Esophagus (tissue), 2 donors: ENCODE data around the gene MIF4GD. TPM values are rescaled to one million over a fixed set of nuclear protein-coding genes. Genes with fewer than 3 reads are reported as not detected.
"Not testable (repeated sequence)": the region's sequence is repeated elsewhere in the genome, so short reads cannot be mapped to it uniquely, and the experiment has no call there.

Source experiments
- H3K27ac ChIP-seq, 2 donors: one replicate each; pipeline ENCODE4 v1.5.1; 2013; ENCODE audit warnings: low read depth in 2 of 2, mild to moderate bottlenecking in 2 of 2, inconsistent platforms in 1 of 2, low read length in 1 of 2, moderate library complexity in 1 of 2
- H3K27me3 ChIP-seq, 2 donors: one replicate each; pipeline ENCODE4 v1.6.1; 2013; ENCODE audit warnings: low read length in 2 of 2, control low read depth in 1 of 2, mild to moderate bottlenecking in 1 of 2; ENCODE audit not compliant: insufficient read depth in 2 of 2, control insufficient read depth in 1 of 2
- H3K36me3 ChIP-seq, 2 donors: one replicate each; pipeline ENCODE4 v1.6.1; 2013; ENCODE audit warnings: low read length in 1 of 2; ENCODE audit not compliant: control insufficient read depth in 2 of 2, insufficient read depth in 2 of 2
- H3K4me1 ChIP-seq, 2 donors: one replicate each; pipeline ENCODE4 v1.6.1; 2013; ENCODE audit warnings: low read length in 1 of 2; ENCODE audit not compliant: control insufficient read depth in 2 of 2, insufficient read depth in 2 of 2
- H3K4me3 ChIP-seq, 2 donors: one replicate each; pipeline ENCODE4 v1.5.1; 2013; ENCODE audit warnings: low read length in 2 of 2, mild to moderate bottlenecking in 2 of 2, low read depth in 1 of 2, moderate library complexity in 1 of 2
- H3K9me3 ChIP-seq, 2 donors: one replicate each; pipeline ENCODE4 v1.6.1; 2013; ENCODE audit warnings: mild to moderate bottlenecking in 2 of 2, low read depth in 1 of 2, low read length in 1 of 2, moderate library complexity in 1 of 2; ENCODE audit not compliant: control insufficient read depth in 2 of 2, insufficient read depth in 1 of 2
- WGBS, 2 donors: extraction: QIAGEN DNeasy Blood & Tissue Kit; methylation state at CpG; one replicate each; pipeline ENCODE4 v1.1.7; 2013; 5-methylcytosine and 5-hydroxymethylcytosine counted together
- polyA plus RNA-seq, 2 donors: library from polyadenylated mRNA; stranded (reverse); fragments of 200-250 nt; gene quantifications; one replicate each; pipeline ENCODE4 v1.2.3, GENCODE V29; 2013
- donor health status: healthy with polysubstance abuse.
- donor health status: Bipolar disorder and iron deficiency.

MIF4GD gene
- polyA plus RNA-seq, 2 donors: 9.3 to 23.3 TPM

DNA sequence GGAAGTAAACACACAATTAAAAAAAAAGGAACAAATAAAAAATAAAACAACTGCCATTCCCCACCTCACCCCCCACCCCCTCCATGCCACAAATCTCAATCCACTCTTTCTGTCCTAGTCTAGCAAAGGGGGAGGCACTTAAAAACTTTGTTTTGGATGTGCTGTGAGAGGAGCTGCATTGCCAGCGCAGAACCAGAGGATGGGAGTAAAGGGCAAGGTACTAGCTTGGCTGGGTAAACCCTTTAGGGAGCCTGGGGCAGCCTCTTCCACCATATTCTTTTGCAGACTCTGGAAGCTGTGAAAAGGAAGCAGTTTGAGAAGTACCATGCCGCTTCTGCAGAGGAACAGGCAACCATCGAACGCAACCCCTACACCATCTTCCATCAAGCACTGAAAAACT is 8.0 kb downstream of the MIF4GD start:
- peaks cover 7 to 24% of the 10 kb centered on the region in 2 donors for H3K36me3 ChIP-seq
- H3K4me1 ChIP-seq: peaks cover 5 to 7% of the 10 kb centered on the region in 2 donors
- H3K27ac ChIP-seq: no peak overlapping the region
- 91 to 94% methylated on average over 4 of the region's 4 CpGs for whole genome bisulfite sequencing, 2 donors
- H3K9me3 ChIP-seq: no peaks in the 10 kb centered on the region
- peak overlapping the region in 1 of 2 donors; percentile 86 for H3K4me3 ChIP-seq
- H3K27me3 ChIP-seq: no peaks in the 10 kb centered on the region

DNA sequence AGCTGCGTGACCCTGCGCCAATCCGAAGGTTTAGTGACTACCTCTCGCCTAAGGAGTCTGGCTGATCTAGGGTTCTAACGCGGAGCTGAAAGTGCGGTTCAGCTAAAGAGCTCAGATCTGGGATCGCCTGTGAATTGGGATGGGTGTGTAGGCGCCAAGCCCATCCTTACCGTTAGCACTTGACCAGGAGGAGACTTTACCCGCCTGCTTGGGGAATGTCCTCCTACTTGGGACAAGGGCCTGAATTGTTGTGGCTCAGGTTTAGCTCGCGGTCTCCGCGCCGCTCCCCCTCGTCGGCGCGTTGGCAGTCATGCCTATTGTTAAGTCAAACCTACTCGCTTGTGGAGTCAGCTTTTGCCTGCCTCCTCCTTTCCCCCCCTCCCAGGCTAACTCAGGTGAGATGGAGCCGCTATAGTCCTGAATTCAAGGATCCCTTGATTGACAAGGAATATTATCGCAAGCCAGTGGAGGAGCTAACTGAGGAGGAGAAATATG is 8.9 kb downstream of the MIF4GD start:
- WGBS, 2 donors: 1% methylated on average over 23 of the region's 23 CpGs
- Histone ChIP-seq H3K27me3 (no peaks in the 10 kb centered on the region), H3K4me1 (peaks cover 5 to 7% of the 10 kb centered on the region in 2 donors), H3K27ac (peak overlapping the region; percentile 93 to 99), H3K9me3 (no peaks in the 10 kb centered on the region), H3K4me3 (peak overlapping the region; percentile 86 to 87), H3K36me3 (peaks cover 7 to 21% of the 10 kb centered on the region in 2 donors)

DNA sequence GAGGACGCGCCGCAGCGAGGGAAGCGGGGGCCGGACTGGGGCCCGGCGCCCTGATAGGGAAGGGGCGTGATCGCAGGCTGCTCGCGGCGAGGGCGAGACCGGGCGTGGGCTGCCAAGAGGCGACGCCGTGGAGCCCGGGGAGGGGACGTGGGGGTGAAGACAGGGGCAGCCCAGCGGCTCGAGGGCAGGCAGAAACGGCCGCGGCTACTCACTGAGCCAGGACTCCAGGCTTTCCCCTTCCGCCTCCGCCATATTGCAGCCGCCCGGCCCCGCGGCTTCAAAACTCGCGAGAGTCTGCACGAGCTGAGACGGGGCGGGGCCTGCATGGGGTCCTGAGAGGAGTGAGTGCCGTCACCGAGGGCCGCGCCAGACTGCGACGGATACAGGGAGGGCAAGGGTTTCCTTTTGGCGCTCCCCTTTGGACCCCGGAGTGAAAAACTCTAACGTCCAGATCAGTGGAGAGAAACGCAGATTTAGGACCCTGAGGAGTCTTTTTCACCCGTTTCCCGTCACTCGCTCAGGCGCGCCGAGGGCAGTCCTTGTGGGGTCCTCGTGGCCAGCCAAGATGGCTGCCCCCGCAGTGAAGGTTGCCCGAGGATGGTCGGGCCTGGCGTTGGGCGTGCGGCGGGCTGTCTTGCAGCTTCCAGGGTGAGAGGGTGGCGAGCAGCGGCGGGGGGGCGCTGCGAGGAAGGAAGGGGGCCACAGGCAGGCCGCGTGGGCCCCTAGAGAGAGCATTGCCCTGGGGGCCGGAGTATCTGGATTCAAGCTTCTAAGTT is 9.5 kb downstream of the MIF4GD start, which contains the start of the genes GGA3 and MRPS7:
Gene GGA3 (minus strand): TSS at position 271 of the 776 bp plus-strand sequence. CDS start 19 bp downstream, at position 252.
Gene MRPS7 (plus strand): TSS at position 544 of the 776 bp plus-strand sequence. CDS start 22 bp downstream, at position 566.
- Histone ChIP-seq H3K4me3 (peak within 1 kb of the TSS; percentile 86 to 87), H3K27me3 (no peaks in the 10 kb centered on the region), H3K27ac (peak within 1 kb of the TSS; percentile 93 to 99), H3K9me3 (no peaks in the 10 kb centered on the region), H3K36me3 (peaks cover 7 to 15% of the 10 kb centered on the region in 2 donors), H3K4me1 (peaks cover 5 to 7% of the 10 kb centered on the region in 2 donors)
- WGBS, 2 donors: 0% methylated on average over 67 to 69 of the region's 69 CpGs

DNA sequence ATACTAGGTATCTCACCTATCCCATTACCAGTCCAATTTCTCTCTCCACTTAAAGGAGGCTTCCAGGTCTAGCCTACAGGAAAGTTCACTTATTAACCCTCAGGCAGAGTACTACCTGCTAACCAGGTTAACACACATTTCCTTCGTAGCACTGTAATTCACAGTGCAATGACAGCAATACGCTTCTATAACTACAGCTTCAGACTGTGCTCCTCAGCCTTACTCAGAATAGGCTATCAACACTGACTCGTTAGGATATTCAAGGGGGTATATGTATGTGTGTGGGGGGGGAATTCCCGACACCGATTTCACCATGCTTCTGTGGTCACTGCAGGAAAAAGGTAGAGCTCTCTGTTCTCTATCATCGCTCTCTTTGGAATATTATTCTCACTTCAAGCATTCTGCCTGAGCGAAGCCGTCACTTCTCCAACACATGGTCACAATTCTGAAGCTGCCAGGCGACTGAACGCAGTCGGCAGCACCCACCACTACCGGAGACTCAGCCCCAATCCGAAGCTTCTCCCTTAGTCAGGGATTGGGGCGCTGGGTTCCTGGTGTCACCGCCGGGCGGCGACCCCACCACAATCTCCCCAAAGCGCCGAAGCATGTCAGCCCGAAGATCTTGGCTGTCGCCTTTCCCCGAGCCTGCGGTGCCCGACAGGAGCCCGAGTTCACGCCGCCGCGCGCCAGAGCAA is 10.2 kb downstream of the MIF4GD start:
- peaks cover 7 to 11% of the 10 kb centered on the region in 2 donors for H3K36me3 ChIP-seq
- no peaks in the 10 kb centered on the region for H3K27me3 ChIP-seq
- peaks cover 5 to 7% of the 10 kb centered on the region in 2 donors for H3K4me1 ChIP-seq
- WGBS, 2 donors: 1% methylated on average over 31 of the region's 31 CpGs
- H3K4me3 ChIP-seq: peak overlapping the region; percentile 86 to 87
- peak overlapping the region; percentile 93 to 99 for H3K27ac ChIP-seq
- H3K9me3 ChIP-seq: no peaks in the 10 kb centered on the region

DNA sequence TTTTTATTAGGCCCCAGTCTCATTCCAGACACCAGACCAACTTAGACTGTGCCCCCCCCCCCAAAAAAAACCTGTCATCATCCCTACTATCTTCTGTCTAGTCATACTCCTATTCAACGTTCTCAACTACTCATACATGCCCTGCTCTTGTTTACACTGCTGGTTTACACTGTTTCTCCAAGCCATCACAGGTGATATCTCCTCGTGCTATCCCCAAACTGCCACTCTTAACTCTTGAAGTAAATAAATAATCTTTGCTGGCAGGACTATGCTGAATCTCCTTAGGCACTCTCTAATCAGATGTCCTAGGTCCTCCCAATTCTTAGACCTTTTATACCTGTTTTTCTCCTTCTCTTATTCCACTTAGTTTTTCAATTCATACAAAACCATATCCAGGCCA is 13.8 kb downstream of the MIF4GD start:
- not testable (repeated sequence) for H3K4me1 ChIP-seq, H3K27me3 ChIP-seq, H3K9me3 ChIP-seq, H3K4me3 ChIP-seq, H3K36me3 ChIP-seq, H3K27ac ChIP-seq
- WGBS, 2 donors: 28 to 46% methylated on average over 2 of the region's 2 CpGs

DNA sequence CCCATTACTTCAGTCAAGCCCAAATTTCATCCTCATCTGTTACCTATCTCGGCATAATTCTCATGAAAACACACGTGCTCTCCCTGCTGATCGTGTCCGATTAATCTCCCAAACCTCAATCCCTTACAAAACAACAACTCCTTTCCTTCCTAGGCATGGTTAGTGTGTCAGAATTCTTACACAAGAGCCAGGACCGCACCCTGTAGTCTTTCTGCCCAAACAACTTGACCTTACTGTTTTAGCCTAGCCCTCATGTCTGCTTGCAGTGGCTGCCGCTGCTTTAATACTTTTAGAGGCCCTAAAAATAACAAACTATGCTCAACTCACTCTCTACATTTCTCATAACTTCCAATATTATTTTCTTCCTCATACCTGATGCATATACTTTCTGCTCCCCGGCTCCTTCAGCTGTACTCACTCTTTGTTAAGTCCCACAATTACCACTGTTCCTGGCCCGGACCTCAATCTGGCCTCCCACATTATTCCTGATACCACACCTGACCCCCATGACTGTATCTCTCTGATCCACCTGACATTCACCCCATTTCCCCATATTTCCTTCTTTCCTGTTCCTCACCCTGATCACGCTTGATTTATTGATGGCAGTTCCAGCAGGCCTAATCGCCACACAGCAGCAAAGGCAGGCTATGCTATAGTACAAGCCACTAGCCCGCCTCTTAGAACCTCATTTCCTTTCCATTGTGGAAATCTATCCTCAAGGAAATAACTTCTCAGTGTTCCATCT is 14.9 kb downstream of the MIF4GD start:
- H3K4me1 ChIP-seq, H3K36me3 ChIP-seq, H3K4me3 ChIP-seq, H3K27me3 ChIP-seq, H3K9me3 ChIP-seq: not testable (repeated sequence)
- WGBS, 2 donors: 63 to 66% methylated on average over 9 to 11 of the region's 11 CpGs
- peak overlapping the region in 1 of 2 donors; percentile 31 for H3K27ac ChIP-seq

DNA sequence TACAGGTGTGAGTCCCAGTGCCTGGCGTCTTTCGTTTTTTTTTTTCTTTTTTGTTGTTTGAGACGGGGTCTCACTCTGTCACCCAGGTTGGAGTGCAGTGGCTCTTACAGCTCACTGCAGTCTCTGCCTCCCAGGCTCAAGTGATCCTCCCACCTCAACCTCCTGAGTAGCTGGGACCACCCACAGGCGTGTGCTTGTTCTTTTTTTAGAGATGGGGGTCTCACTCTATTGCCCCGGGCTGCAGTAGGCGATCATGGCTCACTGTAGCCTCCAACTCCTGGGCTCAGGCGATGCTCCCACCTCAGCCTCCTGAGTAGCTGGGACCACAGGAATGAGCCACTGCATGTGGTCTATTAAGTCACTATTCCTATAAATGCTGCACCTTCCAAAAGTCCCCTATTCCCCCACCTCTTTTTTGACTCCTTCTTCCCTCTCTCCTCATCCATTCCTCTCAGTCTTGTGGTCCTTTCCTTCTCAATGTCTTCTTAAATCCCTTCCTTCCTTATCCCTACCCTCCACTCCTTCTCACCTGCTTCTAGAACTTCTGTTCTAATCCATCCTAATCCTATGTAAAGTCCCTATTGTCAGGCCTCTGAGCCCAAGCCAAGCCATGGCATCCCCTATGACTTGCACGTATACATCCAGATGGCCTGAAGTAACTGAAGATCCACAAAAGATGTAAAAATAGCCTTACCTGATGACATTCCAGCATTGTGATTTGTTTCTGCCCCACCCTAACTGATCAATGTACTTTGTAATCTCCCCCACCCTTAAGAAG is 18.8 kb downstream of the MIF4GD start:
- Histone ChIP-seq H3K27ac (peak overlapping the region in 1 of 2 donors; percentile 55), H3K36me3 (no peaks in the 10 kb centered on the region), H3K4me3 (no peak overlapping the region), H3K27me3 (no peaks in the 10 kb centered on the region), H3K4me1 (peaks cover 2 to 3% of the 10 kb centered on the region in 2 donors), H3K9me3 (no peaks in the 10 kb centered on the region)
- 85% methylated on average over 8 of the region's 8 CpGs for WGBS, 2 donors

DNA sequence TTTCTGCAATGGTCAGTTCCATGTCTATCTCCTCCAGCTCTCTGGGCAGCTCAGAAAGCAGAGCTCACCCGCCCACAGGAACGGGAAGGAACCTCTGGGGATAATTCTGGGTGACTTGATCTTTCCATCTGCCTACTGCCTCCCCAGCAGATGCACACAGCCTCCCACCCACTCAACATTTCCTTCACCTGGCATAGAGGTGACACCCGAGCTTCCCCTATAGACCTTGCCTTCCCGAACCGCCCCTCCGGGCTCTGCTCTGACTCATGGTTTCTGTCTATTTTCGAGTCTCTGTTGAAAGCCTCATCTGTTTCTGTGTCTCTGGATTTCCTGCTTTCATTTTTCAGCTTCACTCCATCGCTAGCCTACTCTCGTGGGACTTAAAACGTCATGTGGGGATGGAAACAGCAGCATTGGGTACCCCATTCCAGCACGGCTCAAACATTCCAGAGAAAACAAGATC is 21.0 kb downstream of the MIF4GD start:
- no peaks in the 10 kb centered on the region for H3K9me3 ChIP-seq
- peaks cover 2 to 3% of the 10 kb centered on the region in 2 donors for H3K4me1 ChIP-seq
- no peaks in the 10 kb centered on the region for H3K27me3 ChIP-seq
- peaks cover 4 to 15% of the 10 kb centered on the region in 2 donors for H3K36me3 ChIP-seq
- H3K27ac ChIP-seq: peak overlapping the region; percentile 66 to 82
- no peak overlapping the region for H3K4me3 ChIP-seq
- 48 to 52% methylated on average over 11 of the region's 11 CpGs for WGBS, 2 donors
